Measurements from ENCODE around the gene DUOX2.

GRCh38 chr15:45097466-45097865 lies 16.5 kb downstream of the DUOX2 start:
- TF ChIP-seq CTCF (IDR thresholded peaks at IDR 0.05): no peak
- TF ChIP-seq POLR2A (IDR thresholded peaks at IDR 0.05): no peak
- no peak for TF ChIP-seq EP300 (IDR thresholded peaks at IDR 0.05)

All from upper lobe of left lung (tissue), 4 donors.